ENCODE data around the gene CFAP119. TPM values are rescaled to one million over a fixed set of nuclear protein-coding genes. Genes with fewer than 3 reads are reported as not detected.

CFAP119 gene
- polyA plus RNA-seq, 1 donor from 2014 or later = 17.0 TPM

GRCh38 chr16:30797670-30798309 is 35.9 kb upstream of the CFAP119 start:
- Histone ChIP-seq H3K4me3 (ENCODE audit: low read length) (no peak overlapping the region), H3K27me3 (ENCODE audit: insufficient read depth, low read depth, low read length) (no peaks in the 10 kb centered on the region), H4K20me1 (ENCODE audit: insufficient read depth) (no peaks in the 10 kb centered on the region), H3F3A (ENCODE audit: insufficient read depth, low read length, poor library complexity, severe bottlenecking) (no peaks in the 10 kb centered on the region), H3K36me3 (ENCODE audit: insufficient read depth, low read length) (no peaks in the 10 kb centered on the region), H2AFZ (ENCODE audit: low read depth, low read length) (no peak overlapping the region), H3K9me3 (ENCODE audit: low read length) (no peaks in the 10 kb centered on the region), H3K9ac (ENCODE audit: low read length) (no peak overlapping the region), H3K27ac (ENCODE audit: low read length) (no peak overlapping the region), H3K79me2 (replicated peaks; ENCODE audit: insufficient read depth, low read length) (no peaks in the 10 kb centered on the region), H3K4me2 (ENCODE audit: low read length) (no peak overlapping the region), H3K9me2 (ENCODE audit: insufficient read depth, low read length) (no peaks in the 10 kb centered on the region)
- TF ChIP-seq RAD21 (conservative IDR thresholded peaks at IDR 0.05) (no peak), EP300 (conservative IDR thresholded peaks at IDR 0.05; ENCODE audit: poor library complexity, severe bottlenecking) (no peak), TAF1 (IDR thresholded peaks at IDR 0.05; ENCODE audit: low read depth) (no peak), POLR2AphosphoS5 (IDR thresholded peaks at IDR 0.05) (no peak), MXI1 (conservative IDR thresholded peaks at IDR 0.05; ENCODE audit: poor library complexity, severe bottlenecking) (no peak), SMC3 (conservative IDR thresholded peaks at IDR 0.05; ENCODE audit: poor library complexity) (no peak), EZH2 (IDR thresholded peaks at IDR 0.05; ENCODE audit: borderline replicate concordance, insufficient read depth, low read length, poor library complexity, severe bottlenecking) (no peak)
- TF ChIP-seq, protein P1, sequence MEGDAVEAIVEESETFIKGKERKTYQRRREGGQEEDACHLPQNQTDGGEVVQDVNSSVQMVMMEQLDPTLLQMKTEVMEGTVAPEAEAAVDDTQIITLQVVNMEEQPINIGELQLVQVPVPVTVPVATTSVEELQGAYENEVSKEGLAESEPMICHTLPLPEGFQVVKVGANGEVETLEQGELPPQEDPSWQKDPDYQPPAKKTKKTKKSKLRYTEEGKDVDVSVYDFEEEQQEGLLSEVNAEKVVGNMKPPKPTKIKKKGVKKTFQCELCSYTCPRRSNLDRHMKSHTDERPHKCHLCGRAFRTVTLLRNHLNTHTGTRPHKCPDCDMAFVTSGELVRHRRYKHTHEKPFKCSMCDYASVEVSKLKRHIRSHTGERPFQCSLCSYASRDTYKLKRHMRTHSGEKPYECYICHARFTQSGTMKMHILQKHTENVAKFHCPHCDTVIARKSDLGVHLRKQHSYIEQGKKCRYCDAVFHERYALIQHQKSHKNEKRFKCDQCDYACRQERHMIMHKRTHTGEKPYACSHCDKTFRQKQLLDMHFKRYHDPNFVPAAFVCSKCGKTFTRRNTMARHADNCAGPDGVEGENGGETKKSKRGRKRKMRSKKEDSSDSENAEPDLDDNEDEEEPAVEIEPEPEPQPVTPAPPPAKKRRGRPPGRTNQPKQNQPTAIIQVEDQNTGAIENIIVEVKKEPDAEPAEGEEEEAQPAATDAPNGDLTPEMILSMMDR (IDR thresholded peaks at IDR 0.05; ENCODE audit: poor library complexity, severe bottlenecking) = no peak
- TF ChIP-seq, protein P2, sequence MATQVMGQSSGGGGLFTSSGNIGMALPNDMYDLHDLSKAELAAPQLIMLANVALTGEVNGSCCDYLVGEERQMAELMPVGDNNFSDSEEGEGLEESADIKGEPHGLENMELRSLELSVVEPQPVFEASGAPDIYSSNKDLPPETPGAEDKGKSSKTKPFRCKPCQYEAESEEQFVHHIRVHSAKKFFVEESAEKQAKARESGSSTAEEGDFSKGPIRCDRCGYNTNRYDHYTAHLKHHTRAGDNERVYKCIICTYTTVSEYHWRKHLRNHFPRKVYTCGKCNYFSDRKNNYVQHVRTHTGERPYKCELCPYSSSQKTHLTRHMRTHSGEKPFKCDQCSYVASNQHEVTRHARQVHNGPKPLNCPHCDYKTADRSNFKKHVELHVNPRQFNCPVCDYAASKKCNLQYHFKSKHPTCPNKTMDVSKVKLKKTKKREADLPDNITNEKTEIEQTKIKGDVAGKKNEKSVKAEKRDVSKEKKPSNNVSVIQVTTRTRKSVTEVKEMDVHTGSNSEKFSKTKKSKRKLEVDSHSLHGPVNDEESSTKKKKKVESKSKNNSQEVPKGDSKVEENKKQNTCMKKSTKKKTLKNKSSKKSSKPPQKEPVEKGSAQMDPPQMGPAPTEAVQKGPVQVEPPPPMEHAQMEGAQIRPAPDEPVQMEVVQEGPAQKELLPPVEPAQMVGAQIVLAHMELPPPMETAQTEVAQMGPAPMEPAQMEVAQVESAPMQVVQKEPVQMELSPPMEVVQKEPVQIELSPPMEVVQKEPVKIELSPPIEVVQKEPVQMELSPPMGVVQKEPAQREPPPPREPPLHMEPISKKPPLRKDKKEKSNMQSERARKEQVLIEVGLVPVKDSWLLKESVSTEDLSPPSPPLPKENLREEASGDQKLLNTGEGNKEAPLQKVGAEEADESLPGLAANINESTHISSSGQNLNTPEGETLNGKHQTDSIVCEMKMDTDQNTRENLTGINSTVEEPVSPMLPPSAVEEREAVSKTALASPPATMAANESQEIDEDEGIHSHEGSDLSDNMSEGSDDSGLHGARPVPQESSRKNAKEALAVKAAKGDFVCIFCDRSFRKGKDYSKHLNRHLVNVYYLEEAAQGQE (IDR thresholded peaks at IDR 0.05; ENCODE audit: borderline replicate concordance) = no peak

DNA sequence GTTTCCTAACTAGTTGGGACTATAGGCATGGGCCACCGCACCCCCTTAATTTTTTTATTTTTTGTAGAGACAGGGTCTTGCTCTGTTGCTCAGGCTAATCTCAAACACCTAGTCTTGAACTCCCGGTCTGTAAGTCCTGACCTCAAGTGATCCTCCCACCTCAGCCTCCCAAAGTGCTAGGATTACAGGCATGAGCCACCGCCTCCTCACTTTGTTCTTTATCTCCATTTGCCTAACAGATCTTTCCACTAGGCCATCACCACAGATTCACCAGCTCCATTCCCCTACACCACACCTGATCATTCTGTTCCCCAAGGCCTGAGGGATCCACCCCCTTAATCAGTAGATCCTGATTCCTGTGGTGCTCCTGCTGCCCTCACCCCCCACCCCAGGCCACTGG is 32.8 kb upstream of the CFAP119 start:
- H3F3A ChIP-seq (ENCODE audit: insufficient read depth, low read length, poor library complexity, severe bottlenecking) = no peaks in the 10 kb centered on the region
- H3K36me3 ChIP-seq (ENCODE audit: insufficient read depth, low read length) = no peaks in the 10 kb centered on the region
- TF ChIP-seq EP300 (conservative IDR thresholded peaks at IDR 0.05; ENCODE audit: poor library complexity, severe bottlenecking) (no peak), EZH2 (IDR thresholded peaks at IDR 0.05; ENCODE audit: borderline replicate concordance, insufficient read depth, low read length, poor library complexity, severe bottlenecking) (no peak), MXI1 (conservative IDR thresholded peaks at IDR 0.05; ENCODE audit: poor library complexity, severe bottlenecking) (no peak), SMC3 (conservative IDR thresholded peaks at IDR 0.05; ENCODE audit: poor library complexity) (no peak), POLR2AphosphoS5 (IDR thresholded peaks at IDR 0.05) (no peak), RAD21 (conservative IDR thresholded peaks at IDR 0.05) (no peak), TAF1 (IDR thresholded peaks at IDR 0.05; ENCODE audit: low read depth) (no peak)
- TF ChIP-seq, protein P2 (IDR thresholded peaks at IDR 0.05; ENCODE audit: borderline replicate concordance) = no peak
- TF ChIP-seq, protein P1 (IDR thresholded peaks at IDR 0.05; ENCODE audit: poor library complexity, severe bottlenecking) = no peak

More for the DNA sequence above, 32.8 kb upstream of the CFAP119 start:
- H2AFZ ChIP-seq (ENCODE audit: low read depth, low read length) = no peak overlapping the region
- H3K9me2 ChIP-seq (ENCODE audit: insufficient read depth, low read length) = no peaks in the 10 kb centered on the region
- H3K27ac ChIP-seq (ENCODE audit: low read length) = no peak overlapping the region
- no peaks in the 10 kb centered on the region for H3K79me2 ChIP-seq (replicated peaks; ENCODE audit: insufficient read depth, low read length)
- H4K20me1 ChIP-seq (ENCODE audit: insufficient read depth) = no peaks in the 10 kb centered on the region
- H3K4me2 ChIP-seq (ENCODE audit: low read length) = no peak overlapping the region
- no peak overlapping the region for H3K9ac ChIP-seq (ENCODE audit: low read length)
- H3K9me3 ChIP-seq (ENCODE audit: low read length) = no peaks in the 10 kb centered on the region
- H3K27me3 ChIP-seq (ENCODE audit: insufficient read depth, low read depth, low read length) = no peaks in the 10 kb centered on the region
- no peak overlapping the region for H3K4me3 ChIP-seq (ENCODE audit: low read length)

Measured in neural cell (in vitro differentiated cells).